Vagina (tissue), 2 donors: Measurements from ENCODE around the gene RNPEPL1. TPM values are rescaled to one million over a fixed set of nuclear protein-coding genes. Genes with fewer than 3 reads are reported as not detected.

Experiments
- DNase-seq, 2 donors: peaks; one replicate each; pipeline ENCODE4 v3.0.0-alpha.2; 2017; ENCODE audit errors: extremely low spot score in 2 of 2
- H3K27ac ChIP-seq: fragments of 200-600 bp; sonication (generic); one replicate; pipeline ENCODE4 v1.5.1; 2019
- H3K27me3 ChIP-seq: fragments of 200-600 bp; sonication (generic); one replicate; pipeline ENCODE4 v1.5.1; 2019
- H3K36me3 ChIP-seq, 2 donors: fragments of 200-600 bp; sonication (generic); one replicate each; pipeline ENCODE4 v1.5.1; 2017 to 2019
- H3K4me1 ChIP-seq: fragments of 200-600 bp; sonication (generic); one replicate; pipeline ENCODE4 v1.5.1; 2019
- H3K4me3 ChIP-seq, 2 donors: fragments of 200-600 bp; sonication (generic); 1 replicate in 1 of 2; 2 replicates in 1 of 2; pipeline ENCODE4 v1.5.1; 2016 to 2019
- H3K9me3 ChIP-seq: fragments of 200-600 bp; sonication (generic); one replicate; pipeline ENCODE4 v1.5.1; 2019
- POLR2A ChIP-seq, 2 donors: fragments of 450-650 bp; IDR thresholded peaks; one replicate each; pipeline ENCODE4 v1.6.1; 2017; ENCODE audit warnings: antibody characterized with exemption in 2 of 2, mild to moderate bottlenecking in 2 of 2, moderate library complexity in 2 of 2
- POLR2AphosphoS5 ChIP-seq, 2 donors: sonication (generic); formaldehyde crosslinking; IDR thresholded peaks; one replicate each; pipeline ENCODE4 v1.9.0; 2017; ENCODE audit warnings: antibody characterized with exemption in 2 of 2, mild to moderate bottlenecking in 2 of 2, low read depth in 1 of 2; ENCODE audit not compliant: insufficient read depth in 1 of 2
- intact Hi-C: fragments of 100-400 bp; cut with DNase I; formaldehyde crosslinking; loops from one replicate; pipeline ENCODE4 v1.15.1; 2023
- total RNA-seq: library from RNA; depleted of rRNA; stranded (reverse); fragments of >200 nt; gene quantifications from one replicate; pipeline ENCODE4 v1.2.3, GENCODE V29; 2016
- TF ChIP-seq, protein P1 (sequence below), 3 experiments: fragments of 450-650 bp in 2 of 3; fragments of 200-600 bp in 1 of 3; sonication (generic) in 1 of 3; IDR thresholded peaks; one replicate each; pipeline ENCODE4 v1.5.1; 2017 to 2019; ENCODE audit warnings: antibody characterized with exemption in 3 of 3, mild to moderate bottlenecking in 2 of 3, moderate library complexity in 2 of 3

RNPEPL1 gene
- total RNA-seq, 1 donor from 2014 or later, result 65.1 TPM

DNA sequence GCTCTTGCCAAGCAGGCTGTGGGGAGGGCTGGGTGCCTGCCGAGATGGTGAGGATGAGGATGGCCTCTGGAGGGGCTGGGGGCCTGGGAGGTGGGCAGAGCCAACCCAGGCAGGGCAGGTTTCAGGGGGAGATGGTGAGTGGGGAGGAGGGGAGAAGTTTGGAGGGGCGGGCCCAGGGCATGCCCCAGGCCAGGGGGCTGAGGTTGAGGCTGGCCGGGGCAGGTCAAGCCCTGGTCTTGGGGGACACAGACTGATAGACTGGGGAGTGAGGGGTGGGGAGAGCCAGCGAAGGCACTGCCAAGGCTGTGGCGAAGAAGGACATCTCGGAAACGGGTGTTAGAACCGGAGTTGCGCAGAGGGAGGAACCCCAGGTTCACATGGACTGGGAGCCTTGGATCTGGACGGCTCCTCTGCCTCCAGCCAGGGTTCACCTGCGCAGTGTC, 30.9 kb downstream of the RNPEPL1 start:
- no peak for DNase-seq
- H3K9me3 ChIP-seq, result no peaks in the 10 kb centered on the region
- intact Hi-C loops, result no loop called here
- TF ChIP-seq, protein P1, sequence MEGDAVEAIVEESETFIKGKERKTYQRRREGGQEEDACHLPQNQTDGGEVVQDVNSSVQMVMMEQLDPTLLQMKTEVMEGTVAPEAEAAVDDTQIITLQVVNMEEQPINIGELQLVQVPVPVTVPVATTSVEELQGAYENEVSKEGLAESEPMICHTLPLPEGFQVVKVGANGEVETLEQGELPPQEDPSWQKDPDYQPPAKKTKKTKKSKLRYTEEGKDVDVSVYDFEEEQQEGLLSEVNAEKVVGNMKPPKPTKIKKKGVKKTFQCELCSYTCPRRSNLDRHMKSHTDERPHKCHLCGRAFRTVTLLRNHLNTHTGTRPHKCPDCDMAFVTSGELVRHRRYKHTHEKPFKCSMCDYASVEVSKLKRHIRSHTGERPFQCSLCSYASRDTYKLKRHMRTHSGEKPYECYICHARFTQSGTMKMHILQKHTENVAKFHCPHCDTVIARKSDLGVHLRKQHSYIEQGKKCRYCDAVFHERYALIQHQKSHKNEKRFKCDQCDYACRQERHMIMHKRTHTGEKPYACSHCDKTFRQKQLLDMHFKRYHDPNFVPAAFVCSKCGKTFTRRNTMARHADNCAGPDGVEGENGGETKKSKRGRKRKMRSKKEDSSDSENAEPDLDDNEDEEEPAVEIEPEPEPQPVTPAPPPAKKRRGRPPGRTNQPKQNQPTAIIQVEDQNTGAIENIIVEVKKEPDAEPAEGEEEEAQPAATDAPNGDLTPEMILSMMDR (IDR thresholded peaks at IDR 0.05), result no peak
- TF ChIP-seq POLR2A (IDR thresholded peaks at IDR 0.05), result no peak
- no peak for TF ChIP-seq POLR2AphosphoS5 (IDR thresholded peaks at IDR 0.05; ENCODE audit: insufficient read depth in 1 of 2, low read depth in 1 of 2)
- no peaks in the 10 kb centered on the region for H3K27me3 ChIP-seq
- H3K4me3 ChIP-seq, result no peak overlapping the region
- no peaks in the 10 kb centered on the region for H3K4me1 ChIP-seq
- H3K36me3 ChIP-seq, result peaks cover 0 to 3% of the 10 kb centered on the region in 2 donors
- no peak overlapping the region for H3K27ac ChIP-seq

DNA sequence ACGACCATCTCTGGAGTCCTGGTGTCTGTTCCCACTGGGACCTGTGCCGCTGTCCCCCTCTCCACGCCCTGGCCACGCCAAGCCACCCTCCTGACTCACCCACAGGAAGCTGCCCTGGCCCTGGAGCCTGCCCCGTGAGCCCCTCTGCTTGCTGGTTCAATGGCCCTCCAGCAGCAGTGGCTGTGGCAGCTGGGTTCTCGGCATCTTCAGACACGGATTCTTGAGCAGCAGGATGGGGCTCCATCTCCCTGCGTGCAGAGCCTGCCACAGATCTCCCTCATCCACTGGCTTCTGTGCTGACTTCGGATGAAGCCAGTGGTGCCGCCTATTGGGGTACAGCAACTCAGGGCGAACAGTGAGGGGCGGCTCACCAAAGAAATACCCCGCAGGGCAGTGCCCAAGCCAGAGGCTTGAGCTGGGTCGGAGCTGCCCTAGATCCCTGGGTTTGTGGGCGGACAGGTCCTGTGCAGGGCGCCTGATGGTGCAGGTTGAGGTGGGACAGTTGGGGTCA, 32.2 kb downstream of the RNPEPL1 start:
- intact Hi-C loops, result no loop called here
- Histone ChIP-seq H3K27ac (no peak overlapping the region), H3K4me3 (no peak overlapping the region), H3K36me3 (peaks cover 0 to 3% of the 10 kb centered on the region in 2 donors), H3K4me1 (no peaks in the 10 kb centered on the region), H3K9me3 (no peaks in the 10 kb centered on the region), H3K27me3 (no peaks in the 10 kb centered on the region)
- DNase-seq, result no peak
- no peak for TF ChIP-seq POLR2AphosphoS5 (IDR thresholded peaks at IDR 0.05; ENCODE audit: insufficient read depth in 1 of 2, low read depth in 1 of 2)
- TF ChIP-seq POLR2A (IDR thresholded peaks at IDR 0.05), result no peak
- TF ChIP-seq, protein P1 (IDR thresholded peaks at IDR 0.05), result no peak

DNA sequence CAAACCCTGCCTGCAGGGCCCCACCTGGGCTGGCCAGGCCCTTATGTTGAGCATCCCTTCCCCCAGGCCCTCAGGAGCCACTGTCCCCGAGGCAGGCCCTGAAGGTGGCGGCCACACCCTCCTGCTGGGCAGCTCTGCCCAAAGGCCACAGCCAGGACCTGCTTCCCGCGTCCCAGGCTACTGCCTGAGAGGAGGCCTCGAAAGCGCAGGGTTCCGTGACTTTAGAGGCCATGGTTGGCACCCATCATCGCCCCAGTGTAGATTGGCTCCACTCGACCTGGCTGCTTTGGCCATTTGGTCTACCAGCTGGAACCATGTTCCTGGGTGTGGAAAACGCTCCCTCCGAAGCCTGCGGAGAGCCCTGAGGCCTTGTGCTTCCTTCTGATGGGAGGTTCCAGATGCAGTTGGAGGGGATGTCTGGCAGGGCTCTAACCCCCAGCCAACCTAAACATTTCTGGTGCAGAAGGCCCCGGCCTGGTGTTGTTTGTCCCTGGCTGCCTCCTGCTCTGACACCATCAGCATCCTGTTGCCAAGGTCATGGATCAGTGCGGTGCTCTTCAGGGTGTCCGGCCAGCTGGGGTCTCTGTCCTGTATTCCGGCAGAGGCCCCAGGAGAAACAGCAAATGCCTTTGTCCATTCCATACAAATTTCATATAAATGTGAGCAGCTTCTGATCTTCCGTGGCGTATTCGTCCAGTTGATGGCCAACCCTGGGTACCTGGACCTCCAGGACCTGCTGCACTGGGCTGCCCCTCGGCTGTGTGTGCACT, 33.0 kb downstream of the RNPEPL1 start:
- Histone ChIP-seq H3K4me3 (no peak overlapping the region), H3K9me3 (no peaks in the 10 kb centered on the region), H3K4me1 (no peaks in the 10 kb centered on the region), H3K36me3 (peaks cover 0 to 3% of the 10 kb centered on the region in 2 donors), H3K27ac (no peak overlapping the region), H3K27me3 (no peaks in the 10 kb centered on the region)
- TF ChIP-seq POLR2A (IDR thresholded peaks at IDR 0.05) (no peak), POLR2AphosphoS5 (IDR thresholded peaks at IDR 0.05; ENCODE audit: insufficient read depth in 1 of 2, low read depth in 1 of 2) (no peak)
- TF ChIP-seq, protein P1 (IDR thresholded peaks at IDR 0.05), result no peak
- DNase-seq, result no peak
- intact Hi-C loops, result no loop called here

DNA sequence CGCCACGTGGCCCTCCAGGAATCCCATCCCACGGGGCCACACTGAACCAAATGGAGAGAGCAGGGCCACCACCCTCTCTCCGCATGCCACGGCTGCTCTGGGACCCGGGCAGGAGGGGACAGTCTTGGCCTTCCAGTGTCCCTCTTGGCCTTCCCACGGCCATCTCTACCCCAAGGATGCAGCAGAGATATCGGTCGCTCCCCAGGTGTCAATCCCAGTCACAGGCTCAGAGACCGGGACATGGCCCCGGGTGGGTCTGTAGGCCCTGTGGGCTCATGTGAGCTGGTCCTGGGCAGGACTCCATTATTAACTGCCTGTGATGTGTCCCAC, 33.5 kb downstream of the RNPEPL1 start:
- Histone ChIP-seq H3K27ac (no peak overlapping the region), H3K9me3 (no peaks in the 10 kb centered on the region), H3K4me3 (no peak overlapping the region), H3K36me3 (peaks cover 0 to 3% of the 10 kb centered on the region in 2 donors), H3K4me1 (no peaks in the 10 kb centered on the region), H3K27me3 (no peaks in the 10 kb centered on the region)
- DNase-seq, result no peak
- intact Hi-C loops, result no loop called here
- no peak for TF ChIP-seq POLR2A (IDR thresholded peaks at IDR 0.05)
- TF ChIP-seq POLR2AphosphoS5 (IDR thresholded peaks at IDR 0.05; ENCODE audit: insufficient read depth in 1 of 2, low read depth in 1 of 2), result no peak
- TF ChIP-seq, protein P1 (IDR thresholded peaks at IDR 0.05), result no peak
